Limb (tissue), 2 donors: Measurements from ENCODE around the gene GAS7.

ENCODE experiments used
- DNase-seq, 2 donors: peaks; one replicate each; pipeline ENCODE4 v3.0.0-alpha.2; 2016; ENCODE audit errors: extremely low spot score in 2 of 2

The GAS7 gene

DNA sequence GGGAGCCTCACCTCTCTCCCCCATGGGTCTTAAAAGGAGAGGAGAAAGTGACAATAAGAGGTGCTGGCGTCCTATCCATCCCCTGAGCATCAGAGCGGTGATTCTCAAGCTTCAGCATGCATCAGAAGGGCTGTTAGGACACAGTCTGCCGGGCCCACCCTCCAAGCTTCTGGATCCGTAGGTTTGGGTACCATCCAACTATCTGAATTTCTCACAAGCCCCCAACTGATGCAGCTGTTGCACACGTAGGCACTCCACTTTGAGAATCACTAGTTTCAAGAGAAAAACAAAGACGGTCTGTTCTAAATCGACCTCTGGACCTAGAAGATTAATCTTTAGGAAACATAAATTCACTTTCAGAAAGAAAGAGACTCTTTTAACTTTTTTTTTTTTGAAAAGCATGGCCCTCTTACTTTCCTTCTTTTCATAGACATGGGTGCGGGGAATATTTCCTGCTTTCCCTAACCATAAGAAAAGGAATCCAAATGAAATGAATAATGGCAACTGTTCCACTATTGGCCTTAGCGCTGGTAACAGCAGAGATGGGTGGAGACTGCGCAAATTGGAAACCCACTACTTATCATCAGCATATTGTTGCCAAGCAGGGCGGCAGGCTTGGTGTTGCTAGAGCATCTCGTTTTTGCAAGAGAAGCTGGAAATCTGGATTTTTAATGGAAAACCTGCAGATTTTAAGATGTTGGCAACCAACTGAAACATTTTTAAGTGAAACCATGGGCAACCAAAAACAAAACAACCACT, 144.4 kb downstream of the GAS7 start:
- DNase-seq, result peak in 1 of 2 donors; percentile 61

DNA sequence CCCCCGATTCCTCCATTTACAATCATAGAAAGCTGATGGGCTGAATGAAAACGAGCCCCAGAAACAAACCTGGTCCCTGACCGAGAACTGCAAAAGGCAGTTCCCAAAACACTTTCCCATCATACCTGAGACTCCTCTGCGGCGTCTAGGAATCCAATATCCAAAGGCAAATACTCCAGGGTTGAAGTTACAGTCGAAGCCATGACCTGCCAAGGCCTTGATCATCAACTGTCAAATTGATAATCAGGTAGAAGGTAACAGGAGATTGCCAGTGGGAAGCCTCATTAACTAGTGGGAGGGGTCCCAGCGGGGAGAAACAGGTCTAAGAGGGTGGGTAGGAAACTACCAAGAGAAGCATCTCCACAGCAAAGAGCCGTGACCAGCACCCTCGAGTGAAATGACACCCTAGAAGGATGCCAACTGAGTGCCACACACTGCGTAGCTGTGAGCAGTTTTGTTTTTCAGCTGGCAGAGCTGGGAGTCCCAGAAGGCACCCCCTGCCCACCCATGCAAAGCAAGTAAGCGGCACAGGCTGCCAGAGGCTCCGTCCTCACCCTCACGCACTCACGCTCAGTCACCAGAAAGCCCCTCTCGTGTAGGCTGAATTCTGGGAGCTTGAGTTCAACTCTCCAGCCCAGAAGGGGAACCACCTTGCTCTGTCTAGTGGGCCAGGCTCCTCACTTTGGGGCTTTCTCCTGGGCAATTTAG, 146.1 kb downstream of the GAS7 start:
- no peak for DNase-seq

DNA sequence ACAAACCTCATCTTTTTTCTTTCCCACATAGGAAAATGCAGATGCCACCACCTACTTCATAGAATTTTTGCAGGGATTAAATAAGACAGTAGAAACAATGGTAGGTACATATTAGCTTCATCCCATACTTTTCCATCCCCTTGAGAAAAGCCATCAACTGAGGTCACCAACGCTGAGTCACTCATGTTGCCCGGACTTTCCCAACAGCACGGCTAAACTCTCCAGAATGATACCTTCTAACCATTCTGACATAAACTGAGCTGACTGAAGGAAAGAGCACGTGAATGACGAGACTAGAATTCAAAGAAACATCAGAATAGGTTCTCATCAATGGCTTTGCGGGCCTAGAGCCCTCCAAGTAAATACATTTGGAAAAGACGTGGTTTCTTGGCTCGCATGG, 147.3 kb downstream of the GAS7 start:
- DNase-seq, result no peak

DNA sequence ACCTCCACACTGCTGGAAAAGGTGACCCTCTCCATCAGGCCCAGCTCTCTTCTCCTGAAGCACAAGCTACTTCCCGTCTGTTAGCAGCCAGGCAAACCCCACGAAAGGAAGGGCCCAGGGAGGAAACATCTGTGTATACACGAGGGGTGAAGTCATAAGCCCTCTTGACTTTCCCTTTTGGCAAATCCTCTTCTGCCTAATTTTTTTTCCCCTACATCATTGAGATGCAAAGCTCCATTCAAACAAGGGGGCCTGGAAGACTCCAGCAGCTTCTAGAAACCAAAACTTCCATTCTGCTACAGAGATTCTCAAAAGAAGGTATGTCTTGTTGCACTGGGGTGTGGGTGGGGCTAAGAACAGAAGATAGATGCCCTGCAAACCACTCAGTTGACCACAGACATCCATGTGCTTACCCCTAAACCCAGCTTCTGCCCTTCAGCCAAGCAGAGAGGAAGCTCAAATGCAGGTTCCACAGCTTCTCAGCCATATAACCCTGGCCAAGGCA, 147.8 kb downstream of the GAS7 start:
- DNase-seq, result no peak

DNA sequence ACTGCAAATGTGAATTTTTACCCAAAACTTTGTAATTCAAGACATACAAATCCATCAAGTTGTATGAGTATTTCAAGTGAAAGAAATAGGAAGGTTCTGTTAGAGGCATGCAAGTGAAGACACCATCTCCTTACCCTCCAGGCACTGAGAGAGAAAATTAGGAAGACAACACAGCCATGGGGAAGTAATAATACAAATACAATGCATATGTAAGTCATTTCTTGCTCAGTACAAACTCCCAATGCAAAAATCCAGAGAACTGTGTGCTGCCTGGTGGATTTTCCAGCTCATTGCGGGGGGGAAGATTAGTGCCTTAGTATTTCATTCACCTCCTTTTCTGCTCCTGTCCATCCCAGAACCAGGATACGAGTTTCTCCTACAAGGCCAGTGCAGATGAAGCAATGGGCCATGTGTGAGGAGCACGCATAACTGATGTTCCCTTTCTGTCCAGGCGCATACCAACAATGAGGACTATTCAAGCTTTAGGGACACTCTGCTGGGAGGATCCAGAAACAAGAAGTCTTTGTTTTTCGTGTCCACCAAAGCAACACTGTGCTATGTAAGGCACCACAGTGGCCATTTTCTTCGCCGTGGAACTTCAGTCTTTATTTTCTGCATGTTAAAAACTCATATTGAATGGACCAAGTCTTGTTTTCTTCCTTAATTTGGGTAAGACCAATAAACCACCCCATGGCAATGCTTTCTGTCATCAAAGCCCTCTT, 149.6 kb downstream of the GAS7 start:
- no peak for DNase-seq

DNA sequence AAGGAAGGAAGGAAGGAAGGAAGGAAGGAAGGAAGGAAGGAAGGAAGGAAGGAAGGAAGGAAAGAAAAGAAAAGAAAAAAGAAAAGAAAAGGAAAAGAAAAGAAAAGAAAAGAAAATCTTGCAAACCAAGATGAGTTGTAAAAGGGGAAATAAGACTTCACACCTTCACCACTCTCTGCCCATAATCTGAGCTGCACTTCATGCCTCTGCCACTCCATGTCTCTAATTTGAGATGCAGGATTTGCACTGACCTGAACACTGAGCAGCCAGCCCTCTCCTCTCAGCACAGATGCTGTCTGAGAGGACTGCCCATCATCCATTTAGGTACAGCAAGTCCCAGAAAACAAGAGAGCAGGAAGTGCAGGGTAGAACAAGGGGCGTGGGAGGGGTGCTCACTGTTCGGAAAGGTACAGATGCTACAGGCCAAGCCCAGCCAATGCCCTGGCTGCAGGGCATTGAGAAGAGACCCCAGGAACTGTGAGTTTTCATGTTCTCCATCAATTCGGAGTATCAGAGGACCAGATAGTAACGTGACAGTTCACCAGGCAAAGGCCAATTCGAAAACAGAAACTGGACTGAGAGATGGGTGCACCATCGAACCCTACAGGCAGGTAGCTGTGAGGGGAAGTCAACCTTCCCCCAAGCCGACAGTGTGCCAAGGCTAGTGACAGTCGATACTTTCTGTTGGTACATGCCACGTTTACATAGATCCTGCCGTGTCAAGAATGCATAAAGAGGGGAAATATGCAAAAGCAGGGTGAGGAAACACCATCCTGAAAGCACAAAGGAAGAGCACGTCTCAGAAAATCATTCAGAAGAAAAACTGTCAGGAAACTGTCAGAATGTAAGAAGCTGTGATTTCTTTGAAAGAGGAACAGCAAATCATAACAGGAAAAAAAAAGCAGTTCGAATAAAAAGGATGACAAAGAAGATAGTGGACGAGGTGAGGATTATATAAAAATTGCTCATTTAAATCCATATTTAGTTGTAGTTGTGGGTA, 151.3 kb downstream of the GAS7 start:
- DNase-seq, result no peak

DNA sequence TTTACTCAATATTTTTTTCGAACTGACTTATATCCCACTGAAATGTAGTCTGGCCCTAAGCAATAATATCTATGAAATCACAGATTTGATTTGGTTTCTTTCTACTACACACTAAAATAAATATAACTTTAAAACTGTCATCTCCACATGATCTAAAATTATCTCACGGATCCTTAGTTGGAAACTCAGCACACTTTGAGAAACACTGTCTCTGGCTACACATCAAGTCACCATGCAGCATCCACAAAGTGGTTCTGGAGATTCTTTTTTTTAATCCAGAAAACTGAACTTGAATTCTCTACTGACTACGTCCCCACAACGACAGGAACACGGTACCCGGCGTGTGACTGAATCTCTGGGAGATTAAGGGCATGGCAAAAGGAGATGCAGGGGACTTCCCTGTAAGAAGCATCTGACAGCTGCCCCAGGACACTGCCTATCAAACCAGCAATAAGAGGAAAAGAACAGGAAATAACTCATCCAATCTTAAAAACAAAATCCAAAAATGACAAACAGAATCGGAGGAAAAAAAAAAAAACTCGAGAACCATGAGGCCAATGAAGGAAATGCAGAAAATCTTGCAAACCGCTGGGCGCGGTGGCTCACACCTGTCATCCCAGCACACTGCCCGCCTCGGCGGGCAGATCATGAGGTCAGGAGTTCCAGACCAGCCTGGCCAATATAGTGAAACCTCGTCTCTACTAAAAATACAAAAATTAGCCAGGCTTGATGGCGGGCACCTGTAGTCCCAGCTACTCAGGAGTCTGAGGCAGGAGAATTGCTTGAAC, 152.3 kb downstream of the GAS7 start:
- no peak for DNase-seq

DNA sequence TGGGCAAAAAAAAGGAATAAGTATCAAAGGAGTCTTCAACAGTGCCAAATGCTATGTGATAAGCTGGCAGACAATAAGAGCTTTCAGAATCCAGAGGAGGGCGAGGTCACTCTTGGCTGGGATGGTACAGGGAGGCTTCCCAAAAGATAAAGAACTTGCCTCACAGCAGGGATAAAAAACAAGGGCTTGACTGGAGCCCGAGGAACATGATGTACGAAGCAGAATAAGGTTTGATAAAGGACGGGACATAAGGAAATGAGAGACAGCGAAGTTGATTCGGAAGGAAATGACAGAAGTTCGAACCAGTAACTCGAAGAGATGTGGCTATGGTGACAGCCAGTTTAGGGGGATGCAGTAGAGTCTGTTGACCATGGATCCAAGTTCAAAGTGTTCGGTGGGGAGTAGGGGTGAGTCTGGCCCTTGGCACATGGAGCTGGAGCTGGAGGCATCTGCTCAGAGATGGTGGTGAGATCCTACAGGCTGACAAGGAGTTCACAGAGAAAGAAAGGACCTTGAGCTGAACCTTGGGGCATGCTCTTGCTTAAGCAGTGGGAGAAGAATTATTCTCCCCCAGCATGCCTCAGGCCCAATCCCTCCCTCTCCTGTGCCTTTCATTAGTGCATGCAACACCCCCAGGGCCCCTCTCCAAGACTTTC, 155.7 kb downstream of the GAS7 start:
- DNase-seq, result no peak

DNA sequence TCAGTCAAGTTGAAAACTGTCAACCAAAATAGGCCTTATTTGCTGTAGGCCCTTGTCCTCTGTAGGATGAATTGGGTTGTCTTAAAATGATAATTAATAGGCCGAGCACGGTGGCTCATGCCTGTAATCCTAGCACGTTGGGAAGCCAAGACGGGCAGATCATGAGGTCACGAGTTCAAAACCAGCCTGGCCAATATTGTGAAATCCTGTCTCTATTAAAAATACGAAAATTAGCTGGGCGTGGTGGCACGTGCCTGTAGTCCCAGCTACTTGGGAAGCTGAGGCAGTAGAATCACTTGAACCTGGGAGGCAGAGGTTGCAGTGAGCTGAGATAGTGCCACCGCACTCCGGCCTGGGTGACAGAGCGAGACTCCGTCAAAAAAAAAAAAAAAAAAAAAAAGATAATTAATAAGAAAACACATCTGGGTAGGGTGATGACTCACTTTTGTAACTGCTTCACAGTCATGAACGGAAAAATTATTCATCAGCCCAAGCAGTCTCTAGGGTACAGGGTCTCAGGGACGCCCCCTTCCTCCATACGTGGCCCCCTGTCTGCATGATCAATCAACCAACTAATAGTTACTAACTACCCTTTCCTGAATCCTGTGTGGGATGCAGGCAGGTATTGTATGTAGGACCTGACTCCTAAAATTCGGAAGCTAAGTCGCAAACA, 156.4 kb downstream of the GAS7 start:
- no peak for DNase-seq

DNA sequence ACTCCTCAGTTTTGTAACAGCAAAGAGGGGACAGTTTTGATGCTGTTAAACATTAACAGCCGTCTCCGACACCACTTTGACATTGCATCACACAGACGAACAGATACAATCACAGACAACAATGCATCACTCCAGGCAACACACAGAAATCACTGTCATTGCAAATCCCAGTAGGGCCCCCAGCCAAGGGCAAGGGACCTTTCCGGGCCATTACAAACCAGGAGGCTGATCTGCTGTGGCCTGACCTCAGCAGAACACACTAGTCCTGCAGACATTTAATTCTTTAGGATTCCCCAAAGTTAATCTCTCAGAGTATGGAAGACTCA, 157.2 kb downstream of the GAS7 start:
- DNase-seq, result no peak

DNA sequence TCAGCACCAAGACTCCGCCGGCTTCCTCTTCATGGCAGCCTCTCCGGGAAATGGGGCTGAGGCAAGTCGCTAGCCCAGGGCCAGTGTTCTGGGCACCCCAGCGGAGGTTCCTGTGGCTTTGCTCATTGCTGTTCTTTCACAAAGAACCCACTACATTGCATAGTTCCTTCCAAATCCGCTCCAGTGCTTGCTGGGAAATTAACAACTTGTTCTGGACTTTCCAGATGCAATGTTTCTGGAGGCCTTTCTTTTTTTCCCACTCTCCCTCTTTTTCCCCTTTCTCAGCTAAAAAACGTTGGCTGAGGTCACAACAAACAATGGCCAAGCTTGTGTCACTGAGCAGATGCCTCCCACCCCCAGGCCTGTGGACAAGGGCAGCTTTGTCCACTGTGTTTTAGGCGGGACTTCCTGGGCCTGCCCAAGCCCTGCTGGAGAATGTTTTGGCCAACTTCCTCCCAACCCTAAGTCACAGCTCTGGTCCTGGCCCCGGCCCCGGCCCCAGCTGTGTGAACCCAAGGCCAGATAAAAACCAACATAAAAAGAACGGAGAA, 161.8 kb downstream of the GAS7 start:
- DNase-seq, result peak in 1 of 2 donors; percentile 45

DNA sequence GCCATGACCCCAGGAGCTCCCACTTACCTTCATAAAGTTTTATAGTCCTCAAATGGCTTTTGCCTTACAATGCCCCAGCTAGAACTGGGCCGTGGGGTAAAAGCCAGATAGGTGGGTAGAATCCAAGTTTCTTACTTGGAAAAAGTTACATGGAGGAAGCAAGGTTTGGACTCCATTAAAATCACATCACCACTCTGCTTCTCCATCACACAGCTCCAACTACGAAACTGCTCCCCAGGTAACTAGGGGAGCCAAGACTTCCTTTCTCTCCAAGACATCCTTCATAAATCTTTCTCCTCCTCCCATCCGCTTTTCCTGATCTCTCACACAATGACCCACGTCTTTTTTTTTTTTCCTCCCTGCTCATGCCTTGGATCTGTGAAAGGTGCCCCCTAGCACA, 162.5 kb downstream of the GAS7 start:
- DNase-seq, result no peak

DNA sequence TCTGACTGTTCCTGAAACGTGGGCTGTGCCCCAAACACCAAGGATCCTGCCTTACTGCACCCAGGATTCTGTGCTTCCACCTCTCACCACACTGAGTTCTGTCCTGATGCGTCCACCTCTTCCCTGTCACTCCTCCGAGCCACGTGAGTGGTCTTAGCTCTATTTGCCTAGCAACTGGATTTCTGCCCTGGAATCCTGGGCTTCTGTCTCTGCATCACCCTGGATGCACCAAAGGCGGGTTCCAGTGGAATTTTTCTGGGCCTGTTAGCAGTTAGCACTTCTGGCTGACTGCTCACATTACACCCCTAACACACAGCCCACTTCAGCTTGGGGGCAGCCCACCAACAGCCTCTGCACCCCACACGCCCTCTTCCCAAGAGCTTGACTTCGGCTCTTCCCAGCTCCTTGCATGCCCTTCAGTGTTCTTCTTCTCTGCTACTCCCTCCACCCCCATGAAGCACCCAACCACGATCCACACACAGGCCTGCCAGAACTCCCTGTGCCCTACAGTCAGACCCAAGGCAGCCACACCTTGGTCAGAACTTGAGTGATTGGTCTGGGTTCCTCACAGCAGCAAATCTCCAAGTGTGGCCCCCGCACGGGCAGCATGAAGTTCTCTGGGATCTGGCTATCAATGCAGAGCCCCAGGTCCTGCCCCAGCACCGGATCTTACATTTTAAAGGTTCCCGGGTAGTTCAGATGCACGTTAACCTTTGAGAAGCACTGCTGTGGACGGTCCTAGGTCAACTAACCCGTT, 163.5 kb downstream of the GAS7 start:
- no peak for DNase-seq

DNA sequence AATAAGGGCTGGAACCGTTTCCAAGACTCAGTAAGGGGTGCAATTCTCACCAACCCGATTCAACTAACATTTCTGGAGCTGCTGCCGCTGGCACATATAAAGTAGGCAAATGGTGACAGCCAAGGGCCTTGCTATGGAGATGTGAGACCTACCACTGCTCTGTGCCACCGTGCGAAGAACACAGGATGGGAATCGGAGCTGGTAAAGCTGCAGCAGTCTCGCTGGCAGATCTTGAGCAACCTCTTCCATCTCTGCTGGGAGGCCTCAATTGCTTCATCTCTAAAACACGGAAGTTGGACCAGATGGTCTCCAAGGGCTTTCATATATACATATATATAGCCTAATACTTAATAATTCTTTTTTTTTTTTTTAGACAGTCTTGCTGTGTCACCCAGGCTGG, 164.4 kb downstream of the GAS7 start:
- no peak for DNase-seq

DNA sequence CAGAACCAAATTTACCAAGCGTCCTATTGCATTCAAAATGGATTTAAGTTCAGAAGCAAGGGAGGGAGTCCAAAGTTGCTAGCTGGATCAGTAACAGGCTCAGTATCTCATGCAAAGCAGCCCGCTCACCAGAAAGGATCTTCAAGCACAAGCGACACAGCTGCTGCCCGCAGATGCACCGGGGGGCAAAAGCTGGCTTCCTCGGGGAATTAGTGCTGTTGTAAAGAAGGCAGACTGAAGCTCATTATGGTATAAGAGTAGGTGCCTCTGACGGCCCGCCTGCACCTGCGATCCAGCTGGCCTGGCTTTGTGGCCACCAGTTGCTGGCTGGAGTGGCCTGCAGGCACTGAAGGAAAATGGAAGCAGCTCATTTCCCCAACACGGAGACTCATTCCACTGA, 165.0 kb downstream of the GAS7 start:
- DNase-seq, result no peak

DNA sequence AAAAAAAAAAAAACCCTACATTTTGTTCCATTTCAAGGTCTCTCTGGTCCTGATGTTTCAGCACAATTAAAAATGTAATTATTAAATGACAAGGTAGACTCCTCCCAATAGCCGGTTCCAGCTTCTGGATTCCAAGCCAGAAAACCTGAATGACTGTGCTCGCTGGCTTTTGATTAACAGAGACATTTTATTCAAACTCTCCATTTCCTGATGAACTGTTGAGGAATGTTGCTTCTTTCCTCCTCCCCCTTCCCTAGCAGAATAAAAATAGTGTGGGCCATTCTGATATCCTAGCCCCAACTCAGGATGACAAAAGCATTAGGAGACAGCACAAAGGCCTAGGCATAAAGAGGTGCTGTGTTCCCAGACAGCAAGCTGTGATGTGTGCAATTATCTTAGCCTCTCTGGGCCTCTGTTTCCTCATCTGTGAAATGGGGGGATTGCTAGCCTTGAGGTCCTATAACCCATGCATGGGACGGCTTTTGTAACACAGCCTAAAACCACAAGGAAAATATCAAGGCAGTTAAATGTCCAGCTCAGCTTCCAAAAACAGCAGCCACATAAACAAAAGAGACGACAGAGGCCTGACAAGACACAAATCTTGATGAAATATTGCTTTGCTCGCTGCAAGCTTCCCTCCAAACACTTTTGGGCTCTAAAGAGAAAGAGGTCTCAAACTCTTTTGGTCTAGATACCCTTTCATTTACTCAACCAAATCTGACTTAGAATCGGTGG, 166.1 kb downstream of the GAS7 start:
- no peak for DNase-seq

DNA sequence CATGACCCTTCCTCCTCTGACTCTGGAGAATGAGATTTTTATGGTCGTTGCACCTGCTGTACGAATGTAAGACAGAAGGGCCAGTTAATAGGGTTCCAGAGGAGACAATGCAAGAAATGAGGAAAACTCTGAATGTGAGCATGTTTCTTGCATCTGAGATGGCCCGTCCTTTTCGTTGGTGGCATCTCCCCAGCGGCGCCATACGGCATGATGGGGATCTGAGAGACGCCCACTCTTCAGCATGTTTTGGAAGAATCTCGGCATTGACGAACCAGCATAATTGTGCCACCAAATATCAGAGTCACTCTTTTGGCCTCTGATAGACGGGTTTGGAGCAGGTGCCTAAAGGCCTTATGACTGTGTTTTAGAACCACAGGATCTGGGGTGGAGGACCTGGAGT, 166.8 kb downstream of the GAS7 start:
- no peak for DNase-seq

DNA sequence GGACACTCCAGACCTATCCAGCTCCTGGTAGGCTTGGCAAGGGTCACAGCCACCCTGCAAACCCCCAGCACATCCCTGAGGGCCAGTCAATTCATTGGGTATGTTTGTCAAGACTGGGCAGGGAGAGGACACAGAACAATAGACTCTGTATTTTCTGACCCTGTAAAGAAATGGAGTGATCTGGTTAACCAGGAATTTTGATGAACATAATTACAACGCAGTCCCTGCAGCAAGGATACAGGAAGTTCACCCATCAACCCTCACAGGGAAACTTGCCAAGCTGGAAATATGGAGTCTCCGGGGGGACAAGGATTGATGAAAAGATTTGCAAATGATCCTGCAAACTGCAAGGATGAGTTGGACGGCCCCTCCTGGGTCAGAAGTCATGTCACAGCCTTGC, 167.3 kb downstream of the GAS7 start:
- no peak for DNase-seq
